ENCODE measurements around the gene SULT1A3. TPM values are rescaled to one million over a fixed set of nuclear protein-coding genes. Genes with fewer than 3 reads are reported as not detected.
"Not testable (repeated sequence)": the region's sequence is repeated elsewhere in the genome, so short reads cannot be mapped to it uniquely, and the experiment has no call there.

The SULT1A3 gene
- total RNA-seq (2014; rRNA removed; shearing (Covaris generic); ENCODE audit: low replicate concordance) = 9.4 TPM in 1 of 2 replicates, not detected in the other

DNA sequence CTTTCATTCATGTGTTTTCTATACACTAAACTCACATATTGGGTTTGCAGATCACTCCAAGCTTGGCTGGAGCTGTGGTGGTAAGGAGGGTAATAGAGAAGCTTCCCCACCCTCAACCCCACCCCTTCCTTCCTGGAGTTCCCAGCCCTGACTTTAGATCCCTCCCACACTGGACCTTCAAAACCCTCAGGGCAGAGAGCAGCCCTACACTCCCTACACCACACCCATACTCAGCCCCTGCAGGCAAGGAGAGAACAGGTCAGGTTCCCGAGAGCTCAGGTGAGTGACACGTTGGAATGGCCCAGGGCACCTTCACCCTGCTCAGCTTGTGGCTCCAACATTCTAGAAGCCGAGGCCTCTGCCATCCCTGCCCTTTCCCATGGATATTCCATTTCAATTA is at the start of gene SULT1A3:
SULT1A3 (plus strand) TSS at position 207 of the 400 bp plus-strand sequence. CDS start 1,474 bp downstream, outside the sequence.
- DNase-seq (ENCODE audit: low read depth); in situ Hi-C loops (cut with HindIII; ENCODE audit: low pct_unique_long_range_greater_than_20kb, low sequenced_read_pairs): not testable (repeated sequence)

DNA sequence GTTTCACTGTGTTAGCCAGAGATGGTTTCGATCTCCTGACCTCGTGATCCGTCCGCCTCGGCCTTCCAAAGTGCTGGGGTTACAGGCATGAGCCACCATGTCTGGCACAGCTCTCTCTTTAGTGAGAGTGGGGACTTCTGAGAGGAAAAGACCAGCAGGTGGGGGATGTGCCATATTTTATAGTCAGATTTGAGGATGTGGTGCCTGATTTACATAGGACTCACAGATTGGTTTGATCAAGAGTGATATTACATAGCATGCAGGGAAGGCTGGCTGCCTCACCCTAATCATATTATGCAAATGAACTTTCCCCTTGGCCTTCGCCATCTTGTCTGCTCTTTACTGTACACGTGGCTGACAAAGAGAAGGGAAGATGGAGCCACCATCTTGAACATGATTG is 48.0 kb upstream of the SULT1A3 start:
- DNase-seq (ENCODE audit: low read depth) = no peak
- in situ Hi-C loops (cut with HindIII; ENCODE audit: low pct_unique_long_range_greater_than_20kb, low sequenced_read_pairs) = no loop called here

DNA sequence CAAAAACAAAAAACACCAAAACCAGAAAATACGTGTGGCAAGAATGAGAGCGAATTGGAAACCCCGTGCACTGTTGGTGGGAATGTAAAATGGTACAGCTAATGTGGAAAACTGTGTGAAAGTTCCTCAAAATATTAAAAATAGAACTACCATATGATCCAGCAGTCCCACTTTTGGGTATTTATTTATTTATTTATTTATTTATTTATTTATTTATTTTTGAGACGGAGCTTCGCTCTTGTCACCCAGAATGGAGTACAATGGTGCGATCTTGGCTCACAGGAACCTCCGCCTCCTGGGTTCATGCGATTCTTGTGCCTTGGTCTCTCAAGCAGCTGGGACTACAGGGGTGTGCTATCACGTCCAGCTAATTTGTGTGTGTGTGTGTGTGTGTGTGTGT is 46.5 kb upstream of the SULT1A3 start:
- in situ Hi-C loops (cut with HindIII; ENCODE audit: low pct_unique_long_range_greater_than_20kb, low sequenced_read_pairs) = no loop called here

DNA sequence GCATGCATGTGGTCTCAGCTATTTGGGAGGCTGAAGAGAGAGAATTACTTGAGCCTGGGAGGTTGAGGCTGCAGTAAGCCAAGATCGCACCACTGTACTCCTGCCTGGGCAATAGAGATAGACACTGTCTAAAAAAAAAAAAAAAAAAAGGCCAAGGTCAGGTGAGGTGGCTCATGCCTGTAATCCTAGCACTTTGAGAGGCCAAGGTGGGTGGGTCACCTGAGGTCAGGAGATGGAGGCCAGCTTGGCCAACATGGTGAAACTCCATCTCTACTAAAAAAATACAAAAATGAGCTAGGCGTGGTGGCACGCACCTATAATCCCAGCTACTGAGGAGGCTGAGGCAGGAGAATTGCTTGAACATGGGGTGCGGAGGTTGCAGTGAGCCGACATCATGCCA is 43.9 kb upstream of the SULT1A3 start:
- in situ Hi-C loops (cut with HindIII; ENCODE audit: low pct_unique_long_range_greater_than_20kb, low sequenced_read_pairs) = no loop called here
- no peak for DNase-seq (ENCODE audit: low read depth)

More for the DNA sequence above, 46.5 kb upstream of the SULT1A3 start:
- DNase-seq (ENCODE audit: low read depth) = no peak

DNA sequence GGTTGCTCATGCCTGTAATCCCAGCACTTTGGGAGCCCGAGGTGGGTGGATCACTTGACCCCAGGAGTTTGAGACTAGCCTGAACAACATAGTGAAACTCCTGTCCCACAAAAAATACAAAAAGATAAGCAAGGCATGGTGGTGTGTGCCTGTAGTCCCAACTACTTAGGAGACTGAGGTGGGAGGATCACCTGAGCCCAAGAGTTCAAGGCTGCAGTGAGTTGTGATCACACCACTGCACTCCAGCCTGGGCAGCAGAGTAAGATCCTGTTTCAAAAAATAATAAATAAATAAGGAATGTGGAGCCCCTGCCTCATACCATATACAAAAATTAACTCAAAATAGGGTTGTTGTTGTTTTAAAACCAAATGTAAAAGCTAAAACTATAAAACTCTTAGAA is 41.8 kb upstream of the SULT1A3 start:
- in situ Hi-C loops (cut with HindIII; ENCODE audit: low pct_unique_long_range_greater_than_20kb, low sequenced_read_pairs) = no loop called here
- no peak for DNase-seq (ENCODE audit: low read depth)

DNA sequence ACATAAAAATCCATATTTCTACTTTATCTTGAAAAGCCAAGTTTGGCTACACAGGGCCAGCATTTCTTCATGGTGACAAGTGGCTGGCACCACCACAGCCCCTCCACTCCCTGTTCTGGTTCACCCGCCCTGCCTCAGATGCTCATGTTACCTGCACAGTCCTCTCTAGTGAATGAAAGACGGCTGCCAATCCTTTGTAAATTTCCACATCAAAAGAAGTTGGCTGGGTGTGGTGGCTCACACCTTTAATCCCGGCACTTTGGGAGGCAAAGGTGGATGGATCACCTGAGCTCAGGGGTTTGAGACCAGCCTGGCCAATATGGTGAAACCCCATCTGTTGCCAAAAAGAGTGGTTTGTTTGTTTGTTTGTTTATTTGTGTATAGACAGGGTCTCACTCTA is 35.5 kb upstream of the SULT1A3 start:
- in situ Hi-C loops (cut with HindIII; ENCODE audit: low pct_unique_long_range_greater_than_20kb, low sequenced_read_pairs) = no loop called here
- DNase-seq (ENCODE audit: low read depth) = no peak

DNA sequence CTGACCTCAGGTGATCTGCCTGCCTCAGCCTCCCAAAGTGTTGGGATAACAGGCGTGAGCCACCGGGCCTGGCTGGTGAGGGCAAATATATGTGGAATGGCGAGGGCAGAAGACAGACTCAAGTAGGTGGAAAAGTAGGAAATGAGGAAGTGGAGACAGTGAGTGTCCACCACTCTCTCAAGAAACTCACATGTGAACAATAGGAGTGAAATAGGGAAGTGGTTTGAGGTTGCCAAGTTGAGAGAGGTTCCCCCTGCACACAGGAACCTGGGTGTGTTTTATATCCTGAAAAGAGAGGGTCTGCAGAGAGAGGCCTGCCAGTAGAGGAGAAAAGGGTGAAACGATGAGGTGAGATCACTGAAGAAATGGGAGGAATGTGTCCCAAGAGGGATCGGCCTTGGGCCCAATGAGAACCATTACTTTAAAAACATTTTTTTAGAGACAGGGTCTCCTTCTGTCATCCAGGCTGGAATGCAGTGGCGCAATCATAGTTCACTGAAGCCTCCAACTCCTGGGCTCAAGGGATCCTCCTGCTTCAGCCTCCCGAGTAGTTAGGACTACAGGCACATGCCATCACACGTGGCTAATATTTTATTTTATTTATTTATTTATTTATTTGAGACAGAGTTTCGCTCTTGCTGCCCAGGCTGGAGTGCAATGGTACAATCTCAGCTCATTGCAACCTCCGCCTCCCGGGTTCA is 32.7 kb upstream of the SULT1A3 start:
- in situ Hi-C loops (cut with HindIII; ENCODE audit: low pct_unique_long_range_greater_than_20kb, low sequenced_read_pairs) = no loop called here
- no peak for DNase-seq (ENCODE audit: low read depth)

DNA sequence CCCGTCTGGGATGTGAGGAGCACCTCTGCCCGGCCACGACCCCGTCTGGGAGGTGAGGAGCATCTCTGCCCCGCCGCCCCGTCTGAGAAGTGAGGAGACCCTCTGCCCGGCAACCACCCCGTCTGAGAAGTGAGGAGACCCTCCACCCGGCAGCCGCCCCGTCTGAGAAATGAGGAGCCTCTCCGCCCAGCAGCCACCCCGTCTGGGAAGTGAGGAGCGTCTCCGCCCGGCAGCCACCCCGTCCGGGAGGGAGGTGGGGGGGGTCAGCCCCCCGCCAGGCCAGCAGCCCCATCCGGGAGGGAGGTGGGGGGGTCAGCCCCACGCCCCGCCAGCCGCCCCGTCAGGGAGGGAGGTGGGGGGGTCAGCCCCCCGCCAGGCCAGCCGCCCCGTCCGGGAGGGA is 30.3 kb upstream of the SULT1A3 start:
- DNase-seq (ENCODE audit: low read depth); in situ Hi-C loops (cut with HindIII; ENCODE audit: low pct_unique_long_range_greater_than_20kb, low sequenced_read_pairs): not testable (repeated sequence)

DNA sequence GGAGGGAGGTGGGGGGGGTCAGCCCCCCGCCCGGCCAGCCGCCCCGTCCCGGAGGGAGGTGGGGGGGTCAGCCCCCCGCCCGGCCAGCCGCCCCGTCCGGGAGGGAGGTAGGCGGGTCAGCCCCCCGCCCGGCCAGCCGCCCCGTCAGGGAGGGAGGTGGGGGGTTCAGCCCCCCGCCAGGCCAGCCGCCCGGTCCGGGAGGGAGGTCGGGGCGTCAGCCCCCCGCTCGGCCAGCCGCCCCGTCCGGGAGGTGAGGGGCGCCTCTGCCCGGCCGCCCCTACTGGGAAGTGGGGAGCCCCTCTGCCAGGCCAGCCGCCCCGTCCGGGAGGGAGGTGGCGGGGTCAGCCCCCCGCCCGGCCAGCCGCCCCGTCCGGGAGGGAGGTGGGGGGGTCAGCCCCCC is 29.6 kb upstream of the SULT1A3 start:
- in situ Hi-C loops (cut with HindIII; ENCODE audit: low pct_unique_long_range_greater_than_20kb, low sequenced_read_pairs); DNase-seq (ENCODE audit: low read depth): not testable (repeated sequence)

DNA sequence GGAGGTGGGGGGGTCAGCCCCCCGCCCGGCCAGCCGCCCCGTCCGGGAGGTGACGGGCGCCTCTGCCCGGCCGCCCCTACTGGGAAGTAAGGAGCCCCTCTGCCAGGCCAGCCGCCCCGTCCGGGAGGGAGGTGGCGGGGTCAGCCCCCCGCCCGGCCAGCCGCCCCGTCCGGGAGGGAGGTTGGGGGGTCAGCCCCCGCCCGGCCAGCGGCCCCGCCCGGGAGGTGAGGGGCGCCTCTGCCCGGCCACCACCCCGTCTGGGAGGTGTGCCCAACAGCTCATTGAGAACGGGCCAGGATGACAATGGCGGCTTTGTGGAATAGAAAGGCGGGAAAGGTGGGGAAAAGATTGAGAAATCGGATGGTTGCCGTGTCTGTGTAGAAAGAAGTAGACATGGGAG is 28.9 kb upstream of the SULT1A3 start:
- DNase-seq (ENCODE audit: low read depth); in situ Hi-C loops (cut with HindIII; ENCODE audit: low pct_unique_long_range_greater_than_20kb, low sequenced_read_pairs): not testable (repeated sequence)

DNA sequence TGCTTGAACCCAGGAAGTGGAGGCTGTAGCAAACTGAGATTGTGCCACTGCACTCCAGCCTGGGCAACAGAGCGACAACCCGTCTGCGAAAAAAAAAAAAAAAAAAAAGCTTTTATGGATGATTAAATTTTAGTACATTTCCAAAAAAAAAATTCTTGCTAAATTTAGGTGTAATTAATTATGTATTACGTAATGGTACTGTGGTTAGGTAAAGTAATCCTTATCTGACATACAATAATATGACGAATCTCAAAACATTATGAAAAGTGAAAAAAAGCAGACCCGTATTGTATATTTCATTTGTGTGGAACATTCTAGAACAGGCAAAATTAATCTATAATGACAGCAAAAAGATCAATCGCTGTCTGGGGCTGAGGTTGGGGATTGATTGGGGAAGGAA is 26.0 kb upstream of the SULT1A3 start:
- in situ Hi-C loops (cut with HindIII; ENCODE audit: low pct_unique_long_range_greater_than_20kb, low sequenced_read_pairs) = no loop called here
- DNase-seq (ENCODE audit: low read depth) = no peak

DNA sequence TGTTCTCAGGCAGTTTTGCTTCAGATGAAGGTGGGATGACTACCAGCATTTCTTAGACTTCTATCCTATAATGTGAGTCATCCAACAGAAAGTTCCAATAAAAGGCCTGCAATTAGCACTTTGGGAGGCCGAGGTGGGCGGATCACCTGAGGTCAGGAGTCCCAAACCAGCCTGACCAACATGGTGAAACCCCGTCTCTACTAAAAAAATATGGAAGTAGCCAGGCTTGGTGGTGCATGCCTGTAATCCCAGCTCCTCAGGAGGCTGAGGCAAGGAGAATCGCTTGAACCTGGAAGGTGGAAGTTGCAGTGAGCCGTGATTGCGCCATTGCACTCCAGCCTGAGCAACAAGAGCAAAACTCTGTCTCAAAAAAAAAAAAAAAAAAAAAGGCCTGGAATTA is 22.2 kb upstream of the SULT1A3 start:
- DNase-seq (ENCODE audit: low read depth); in situ Hi-C loops (cut with HindIII; ENCODE audit: low pct_unique_long_range_greater_than_20kb, low sequenced_read_pairs): not testable (repeated sequence)

DNA sequence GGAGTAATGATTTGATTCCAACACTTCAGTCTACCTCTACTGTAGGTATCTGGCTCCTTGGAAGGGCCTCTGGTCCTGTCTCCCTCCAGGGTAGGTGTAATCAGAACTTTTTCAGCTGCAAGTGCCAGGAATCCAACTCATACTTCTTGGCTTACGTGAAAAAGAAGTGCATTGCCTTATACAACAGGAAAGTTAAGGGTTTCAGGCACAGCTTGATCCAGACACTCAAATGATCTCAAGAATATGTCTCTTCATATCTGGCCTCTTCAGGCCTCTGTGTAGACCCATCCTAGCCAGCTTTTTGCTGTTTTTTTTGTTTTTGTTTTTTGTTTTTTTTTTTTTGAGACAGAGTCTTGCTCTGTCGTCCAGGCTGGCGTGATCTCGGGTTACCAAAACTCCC is 19.9 kb upstream of the SULT1A3 start:
- DNase-seq (ENCODE audit: low read depth) = no peak
- in situ Hi-C loops (cut with HindIII; ENCODE audit: low pct_unique_long_range_greater_than_20kb, low sequenced_read_pairs) = no loop called here

DNA sequence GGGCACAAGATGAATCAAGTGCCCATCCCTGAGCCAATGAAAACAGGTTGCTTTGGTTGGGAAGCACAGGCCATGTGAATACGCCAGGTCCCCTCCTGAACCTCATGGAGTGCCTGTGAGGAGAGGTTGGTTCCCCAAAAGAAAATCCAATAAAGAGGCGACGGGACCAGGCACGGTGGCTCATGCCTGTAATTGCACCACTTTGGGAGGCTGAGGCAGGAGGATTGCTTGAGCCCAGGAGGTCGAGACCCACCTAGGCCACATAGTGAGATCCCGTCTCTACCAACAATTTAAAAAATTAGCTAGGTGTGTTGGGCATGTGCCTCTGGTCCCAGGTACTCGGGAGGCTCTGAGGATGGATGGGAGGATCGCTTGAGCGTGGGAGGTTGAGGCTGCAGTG is 19.1 kb upstream of the SULT1A3 start:
- in situ Hi-C loops (cut with HindIII; ENCODE audit: low pct_unique_long_range_greater_than_20kb, low sequenced_read_pairs) = no loop called here
- DNase-seq (ENCODE audit: low read depth) = no peak

DNA sequence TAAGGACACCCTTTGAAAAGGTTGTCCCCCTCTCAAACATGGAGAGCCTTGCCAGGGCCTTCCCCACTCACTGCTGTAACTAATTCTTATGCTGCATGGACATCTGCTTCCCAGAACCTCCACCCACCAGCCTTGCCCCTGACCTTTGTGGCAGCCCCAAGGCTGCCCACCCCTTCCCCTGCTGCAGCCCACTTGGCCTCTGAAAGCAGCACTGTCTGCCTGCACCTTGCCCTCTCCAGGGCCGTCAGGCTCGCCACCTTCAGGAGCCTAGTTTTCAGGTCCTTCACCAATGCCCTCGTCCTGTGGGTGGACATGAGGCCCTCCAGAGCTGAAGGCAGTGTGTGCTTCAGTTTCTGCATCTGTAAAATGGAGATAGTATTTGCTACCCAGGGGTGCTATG is 18.3 kb upstream of the SULT1A3 start:
- no peak for DNase-seq (ENCODE audit: low read depth)
- in situ Hi-C loops (cut with HindIII; ENCODE audit: low pct_unique_long_range_greater_than_20kb, low sequenced_read_pairs) = no loop called here

DNA sequence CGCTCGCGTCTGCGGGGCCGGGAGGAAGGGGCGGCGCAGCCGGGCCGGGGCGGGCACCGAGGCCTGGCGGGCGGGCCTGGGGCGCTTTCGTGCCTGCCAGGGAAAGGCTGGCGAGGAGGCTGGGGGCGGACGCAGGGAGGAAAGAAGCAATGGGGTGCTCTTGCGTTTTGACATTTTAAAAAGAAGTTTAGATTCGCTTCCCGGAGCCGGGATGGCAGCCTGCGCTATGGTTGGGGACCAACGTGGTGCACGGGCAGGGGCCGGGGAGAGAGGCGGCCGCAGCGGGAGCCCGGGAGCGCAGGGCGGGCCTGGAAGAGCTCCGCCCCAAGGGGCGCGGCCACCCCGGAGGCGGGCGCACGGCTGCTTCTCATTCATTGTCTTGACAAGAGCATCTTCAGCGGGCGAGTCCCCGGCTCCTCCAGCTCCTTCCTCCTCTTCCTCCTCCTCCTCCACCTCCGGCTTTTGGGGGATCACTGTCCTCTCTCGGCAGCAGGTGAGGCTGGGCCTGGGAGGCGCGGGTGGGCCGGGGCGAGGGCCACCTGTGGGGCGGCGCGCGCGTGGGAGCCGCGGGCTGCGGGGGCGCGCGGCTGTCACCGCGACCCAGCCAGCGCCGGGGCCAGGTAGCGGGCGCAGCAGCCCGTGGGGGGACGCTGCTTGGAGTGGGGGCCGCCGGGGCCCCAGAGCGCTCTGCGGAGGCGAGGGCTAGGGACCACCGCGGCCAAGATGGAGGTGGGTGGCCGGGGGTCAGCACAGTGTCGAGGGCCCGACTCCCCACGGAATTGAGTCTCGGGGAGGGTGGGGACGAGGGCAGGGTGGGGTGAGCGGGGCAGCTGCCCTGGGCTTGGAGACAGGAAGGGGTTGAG is 15.6 kb upstream of the SULT1A3 start, which contains the start of gene CORO1A:
CORO1A (plus strand) TSS at position 370 of the 863 bp plus-strand sequence. CDS start 1,608 bp downstream, outside the sequence.
- in situ Hi-C loops (cut with HindIII; ENCODE audit: low pct_unique_long_range_greater_than_20kb, low sequenced_read_pairs) = no loop called here
- peak; percentile 81 for DNase-seq (ENCODE audit: low read depth)

DNA sequence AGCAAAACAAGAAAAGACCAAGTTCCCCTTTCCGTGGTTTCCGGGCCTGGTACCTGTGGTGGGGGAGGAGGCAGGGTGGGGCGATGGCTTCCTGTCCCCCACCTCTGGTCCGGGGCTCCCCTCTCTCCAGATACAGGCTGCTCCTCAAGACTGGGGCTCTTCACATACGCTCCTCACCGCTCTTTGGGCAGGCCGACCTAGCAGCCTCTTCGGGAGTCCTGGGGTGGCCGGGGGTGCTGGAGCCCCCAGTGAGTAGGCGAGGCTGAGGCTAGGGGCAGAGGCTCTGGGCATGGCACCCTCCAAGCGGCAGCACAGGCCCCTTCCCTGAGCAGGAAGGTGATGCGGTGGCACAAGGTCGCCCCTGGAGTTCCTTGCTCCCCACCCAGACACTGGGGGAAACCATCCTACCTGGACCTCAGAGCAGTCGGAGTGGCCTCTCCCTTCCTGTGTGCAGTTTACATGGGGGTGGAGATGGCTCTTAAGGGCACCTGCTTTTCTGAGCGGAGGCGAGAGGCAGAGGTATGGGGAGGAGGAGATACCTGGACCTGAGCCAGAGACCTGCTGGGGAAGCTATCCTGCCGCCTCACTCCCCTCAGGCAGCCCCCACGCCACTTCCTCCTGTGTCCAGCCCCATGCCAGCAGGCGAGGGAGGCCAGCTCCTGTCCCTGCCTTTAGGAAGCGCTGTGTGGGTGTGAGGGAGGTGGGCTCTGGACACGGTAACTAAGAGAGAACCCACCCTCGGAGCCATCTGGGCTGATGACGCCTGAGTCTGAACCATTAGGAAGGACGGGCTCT is 14.8 kb upstream of the SULT1A3 start:
- in situ Hi-C loops (cut with HindIII; ENCODE audit: low pct_unique_long_range_greater_than_20kb, low sequenced_read_pairs) = no loop called here

DNA sequence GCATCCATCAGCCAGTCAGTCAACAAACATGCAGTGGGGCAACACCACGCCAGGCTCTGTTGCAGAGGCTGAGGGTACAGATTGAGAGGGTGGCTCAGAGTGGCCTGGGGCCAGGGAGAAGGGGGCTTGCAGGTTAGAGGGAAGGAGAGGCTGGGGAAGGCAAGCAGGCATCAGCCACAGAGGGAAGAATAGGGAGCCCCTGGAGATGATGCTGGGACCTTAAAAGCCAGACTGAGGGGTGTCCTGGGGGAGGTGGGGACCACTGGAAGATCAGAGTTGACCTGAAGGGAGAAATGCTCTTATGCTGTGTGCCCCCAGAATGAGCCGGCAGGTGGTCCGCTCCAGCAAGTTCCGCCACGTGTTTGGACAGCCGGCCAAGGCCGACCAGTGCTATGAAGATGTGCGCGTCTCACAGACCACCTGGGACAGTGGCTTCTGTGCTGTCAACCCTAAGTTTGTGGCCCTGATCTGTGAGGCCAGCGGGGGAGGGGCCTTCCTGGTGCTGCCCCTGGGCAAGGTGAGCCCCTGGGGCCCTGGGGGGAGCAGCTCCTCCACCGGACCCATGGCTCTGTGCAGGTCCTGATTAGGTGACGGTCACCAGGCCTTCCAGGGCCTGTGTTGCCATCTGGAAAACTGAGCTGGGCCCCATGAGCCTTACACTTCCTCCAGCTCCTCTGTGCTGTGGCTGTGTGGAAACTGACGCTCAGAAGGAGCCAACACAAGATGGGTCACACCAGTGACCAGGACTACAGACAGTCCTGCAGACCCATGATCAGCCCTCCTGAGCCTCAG is 14.0 kb upstream of the SULT1A3 start:
- DNase-seq (ENCODE audit: low read depth) = no peak
- in situ Hi-C loops (cut with HindIII; ENCODE audit: low pct_unique_long_range_greater_than_20kb, low sequenced_read_pairs) = no loop called here

More for the DNA sequence above, 14.8 kb upstream of the SULT1A3 start:
- no peak for DNase-seq (ENCODE audit: low read depth)
